ENCODE data around the gene RHOT2. TPM values are rescaled to one million over a fixed set of nuclear protein-coding genes. Genes with fewer than 3 reads are reported as not detected.
A peak's percentile ranks its signal among the peaks of the same experiment; 100 is the strongest.

The RHOT2 gene
- total and polyA plus RNA-seq, 2 experiments from 2014 or later: 129 to 163 TPM

- peak overlapping the region; percentile 97; the same call in 1 of the 2 replicates for H3K4me2 ChIP-seq
- no peak overlapping the region for H3K27ac Mint-ChIP-seq
These were observed 32.9 kb upstream of the RHOT2 start for GRCh38 chr16:634996-635395.

GRCh38 chr16:635573-636205, 32.2 kb upstream of the RHOT2 start:
- no peak for TF ChIP-seq ZNF331 (CRISPR knock-in tag; IDR thresholded peaks at IDR 0.05; ENCODE audit: low read depth)
- peak; percentile 27 for TF ChIP-seq REST (IDR thresholded peaks at IDR 0.05; ENCODE audit: unreplicated experiment)
- Histone ChIP-seq H3K27me3 (ENCODE audit: insufficient read depth) (no peaks in the 10 kb centered on the region), H3K4me2 (peak overlapping the region; percentile 97), H2AFZ (no peak overlapping the region), H4K20me1 (replicated peaks; ENCODE audit: insufficient read depth) (no peaks in the 10 kb centered on the region), H3F3A (replicated peaks; ENCODE audit: low read depth) (0 out of 2 replicates have a peak, but pooled peaks cover 6% of the 10 kb centered on the region), H3K9me2 (ENCODE audit: insufficient read depth) (no peaks in the 10 kb centered on the region), H3K4me3 (peak overlapping the region; percentile 95), H3K4me1 (ENCODE audit: insufficient read depth) (peaks cover 25% of the 10 kb centered on the region), H3K79me2 (replicated peaks; ENCODE audit: insufficient read depth) (no peaks in the 10 kb centered on the region; the same call in 1 of the 2 replicates), H3K27ac (ENCODE audit: low read depth) (no peak overlapping the region), H3K36me3 (ENCODE audit: insufficient read depth) (no peaks in the 10 kb centered on the region)
- Mint-ChIP-seq H3K4me1 (peaks cover 20% of the 10 kb centered on the region), H3K4me3 (peak overlapping the region; percentile 89; the same call in 2 of the 3 replicates), H3K27me3 (ENCODE audit: insufficient read depth, low read depth, poor library complexity) (peaks cover 18% of the 10 kb centered on the region), H3K9me3 (peaks cover 4% of the 10 kb centered on the region; the same call in 2 of the 3 replicates), H3K36me3 (ENCODE audit: low read depth) (no peaks in the 10 kb centered on the region), H3K27ac (no peak overlapping the region)
- no peak for DNase-seq (ENCODE audit: low spot score)
- ATAC-seq: no peak

More at GRCh38 chr16:634996-635395, 32.9 kb upstream of the RHOT2 start:
- Mint-ChIP-seq H3K4me3 (peak overlapping the region; percentile 89), H3K27me3 (ENCODE audit: insufficient read depth, low read depth, poor library complexity) (peaks cover 18% of the 10 kb centered on the region), H3K36me3 (ENCODE audit: low read depth) (no peaks in the 10 kb centered on the region), H3K9me3 (peaks cover 4% of the 10 kb centered on the region; the same call in 2 of the 3 replicates), H3K4me1 (peaks cover 21% of the 10 kb centered on the region)
- Histone ChIP-seq H3K4me3 (peak overlapping the region; percentile 95; the same call in 1 of the 2 replicates), H3K9me2 (ENCODE audit: insufficient read depth) (no peaks in the 10 kb centered on the region), H3K27me3 (ENCODE audit: insufficient read depth) (no peaks in the 10 kb centered on the region), H3K4me1 (ENCODE audit: insufficient read depth) (peaks cover 29% of the 10 kb centered on the region), H3K36me3 (ENCODE audit: insufficient read depth) (no peaks in the 10 kb centered on the region), H3K27ac (ENCODE audit: low read depth) (no peak overlapping the region), H4K20me1 (replicated peaks; ENCODE audit: insufficient read depth) (no peaks in the 10 kb centered on the region), H2AFZ (no peak overlapping the region), H3K79me2 (replicated peaks; ENCODE audit: insufficient read depth) (no peaks in the 10 kb centered on the region; the same call in 1 of the 2 replicates), H3F3A (replicated peaks; ENCODE audit: low read depth) (0 out of 2 replicates have a peak, but pooled peaks cover 6% of the 10 kb centered on the region)
- DNase-seq (ENCODE audit: low spot score): no peak
- no peak for TF ChIP-seq EZH2phosphoT487 (IDR thresholded peaks at IDR 0.05; ENCODE audit: unreplicated experiment)
- TF ChIP-seq STAT1 (IDR thresholded peaks at IDR 0.05; ENCODE audit: unreplicated experiment): no peak
- no peak for TF ChIP-seq POLR2AphosphoS5 (IDR thresholded peaks at IDR 0.05; ENCODE audit: low read depth)
- ATAC-seq: no peak
